Frontal cortex (tissue), 4 donors: Measurements from ENCODE around the gene DNAJC15. TPM values are rescaled to one million over a fixed set of nuclear protein-coding genes. Genes with fewer than 3 reads are reported as not detected.
A peak's percentile ranks its signal among the peaks of the same experiment; 100 is the strongest.
"Not testable (repeated sequence)": the region's sequence is repeated elsewhere in the genome, so short reads cannot be mapped to it uniquely, and the experiment has no call there.

Experiments
- DNase-seq, 2 donors: peaks; one replicate each; pipeline ENCODE4 v3.0.0; 2012; ENCODE audit warnings: low spot score in 2 of 2
- FAIRE-seq: peaks from 2 replicates; lab custom pipeline; 2012; peaks lifted over from hg19 to GRCh38; lab: Jason Lieb, UNC
- total RNA-seq: library from RNA; depleted of rRNA; stranded (reverse); fragments of >200 nt; gene quantifications from one replicate; pipeline ENCODE4 v1.2.3, GENCODE V29; 2014
- donor health status: control.
- donor health status: control.
- donor health status: control.

DNAJC15 gene
- total RNA-seq = 26.1 TPM

DNA sequence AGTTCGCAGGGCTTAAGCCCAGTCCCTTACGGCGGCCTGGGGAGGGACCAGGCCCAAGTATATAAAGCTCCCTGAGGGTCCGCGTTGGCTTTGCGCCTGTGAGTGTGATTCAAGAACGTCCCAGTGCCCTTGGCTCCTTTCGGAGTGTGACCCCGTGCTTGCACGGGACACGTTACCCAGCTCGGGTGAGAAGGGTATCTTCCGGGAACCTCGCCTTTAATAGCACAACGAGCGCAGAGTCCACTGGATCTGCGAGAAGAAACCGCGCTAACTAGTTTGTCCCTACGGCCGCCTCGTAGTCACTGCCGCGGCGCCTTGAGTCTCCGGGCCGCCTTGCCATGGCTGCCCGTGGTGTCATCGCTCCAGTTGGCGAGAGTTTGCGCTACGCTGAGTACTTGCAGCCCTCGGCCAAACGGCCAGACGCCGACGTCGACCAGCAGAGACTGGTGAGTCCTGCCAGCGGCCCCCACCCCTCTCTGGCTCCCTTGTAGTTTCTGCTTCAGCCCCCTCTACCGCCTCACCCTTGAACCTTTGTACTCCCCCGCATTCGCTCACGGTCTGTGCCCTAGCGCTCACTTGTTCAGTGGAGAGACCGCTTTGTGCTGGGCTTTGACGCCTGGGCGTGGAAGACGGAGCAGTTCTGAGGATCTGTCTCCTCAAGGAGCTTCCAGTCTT lies at the start of gene DNAJC15:
Gene DNAJC15, plus strand, starts transcription at position 298 of the 675 bp plus-strand sequence. Its CDS starts 41 bp downstream, at position 339.
- no peak for FAIRE-seq
- peak; percentile 39 to 66 for DNase-seq

- no peak for FAIRE-seq
- DNase-seq = no peak
Measured at GRCh38 chr13:42976066-42976465, 47.3 kb upstream of the DNAJC15 start.

GRCh38 chr13:42977219-42977659 lies 46.1 kb upstream of the DNAJC15 start:
- no peak for FAIRE-seq
- no peak for DNase-seq

DNA sequence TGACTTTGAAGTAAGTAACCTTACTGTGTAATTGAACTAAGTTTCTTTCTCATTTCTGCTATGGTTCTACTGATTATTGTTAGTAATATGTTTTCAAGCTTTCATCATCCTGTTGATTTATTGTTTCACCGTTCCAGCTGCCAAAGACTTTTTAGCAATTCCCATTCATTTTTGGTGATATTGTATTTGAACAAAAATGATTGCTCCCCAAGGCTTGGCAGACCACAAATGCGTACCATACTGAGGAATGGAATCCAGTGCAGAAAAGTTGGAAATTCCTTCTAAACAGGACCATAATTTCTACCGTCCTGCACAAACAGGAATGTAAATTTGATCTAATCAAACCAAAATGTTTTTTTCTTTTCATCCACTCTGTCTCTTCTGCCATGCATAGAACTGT lies 42.1 kb upstream of the DNAJC15 start:
- DNase-seq (no peak), FAIRE-seq (no peak)

DNA sequence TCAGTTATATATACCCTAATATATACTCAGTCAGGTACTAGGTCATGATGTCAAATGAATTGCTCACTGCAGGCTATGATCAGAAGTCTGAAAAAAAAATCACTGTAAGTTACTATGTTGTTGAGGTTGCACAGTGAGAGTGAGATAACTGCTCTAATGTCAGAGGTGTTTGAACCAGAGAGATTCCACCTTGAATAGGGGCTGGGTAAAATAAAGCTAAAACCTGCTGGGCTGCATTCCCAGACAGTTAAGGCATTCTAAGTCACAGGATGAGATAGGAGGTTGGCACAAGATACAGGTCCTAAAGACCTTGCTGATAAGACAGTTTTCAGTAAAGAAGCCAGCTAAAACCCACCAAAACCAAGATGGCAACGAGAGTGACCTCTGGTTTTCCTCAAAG lies 41.5 kb upstream of the DNAJC15 start:
- FAIRE-seq (no peak), DNase-seq (no peak)

- DNase-seq = no peak
- no peak for FAIRE-seq
Measured at GRCh38 chr13:42984026-42984425, 39.4 kb upstream of the DNAJC15 start.

DNA sequence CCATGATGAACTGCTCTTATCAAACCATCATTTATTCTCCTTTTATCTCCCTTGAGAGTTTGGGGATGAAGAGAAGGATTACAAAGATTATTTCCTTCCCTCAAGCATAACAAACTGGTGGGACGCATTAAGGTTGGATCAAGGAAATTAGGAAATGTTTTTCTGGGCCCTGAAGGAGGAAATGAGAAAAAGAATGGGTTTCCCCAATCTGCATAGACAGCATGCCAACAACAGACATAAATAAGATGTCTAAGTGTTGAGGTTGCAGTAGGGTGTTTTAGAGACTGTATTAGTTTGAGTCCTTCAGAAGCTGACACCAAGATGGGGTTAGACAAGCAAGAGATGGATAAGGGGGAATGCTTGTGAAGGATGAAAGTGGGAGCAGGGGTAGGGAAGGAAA lies 38.7 kb upstream of the DNAJC15 start:
- no peak for FAIRE-seq
- no peak for DNase-seq

DNA sequence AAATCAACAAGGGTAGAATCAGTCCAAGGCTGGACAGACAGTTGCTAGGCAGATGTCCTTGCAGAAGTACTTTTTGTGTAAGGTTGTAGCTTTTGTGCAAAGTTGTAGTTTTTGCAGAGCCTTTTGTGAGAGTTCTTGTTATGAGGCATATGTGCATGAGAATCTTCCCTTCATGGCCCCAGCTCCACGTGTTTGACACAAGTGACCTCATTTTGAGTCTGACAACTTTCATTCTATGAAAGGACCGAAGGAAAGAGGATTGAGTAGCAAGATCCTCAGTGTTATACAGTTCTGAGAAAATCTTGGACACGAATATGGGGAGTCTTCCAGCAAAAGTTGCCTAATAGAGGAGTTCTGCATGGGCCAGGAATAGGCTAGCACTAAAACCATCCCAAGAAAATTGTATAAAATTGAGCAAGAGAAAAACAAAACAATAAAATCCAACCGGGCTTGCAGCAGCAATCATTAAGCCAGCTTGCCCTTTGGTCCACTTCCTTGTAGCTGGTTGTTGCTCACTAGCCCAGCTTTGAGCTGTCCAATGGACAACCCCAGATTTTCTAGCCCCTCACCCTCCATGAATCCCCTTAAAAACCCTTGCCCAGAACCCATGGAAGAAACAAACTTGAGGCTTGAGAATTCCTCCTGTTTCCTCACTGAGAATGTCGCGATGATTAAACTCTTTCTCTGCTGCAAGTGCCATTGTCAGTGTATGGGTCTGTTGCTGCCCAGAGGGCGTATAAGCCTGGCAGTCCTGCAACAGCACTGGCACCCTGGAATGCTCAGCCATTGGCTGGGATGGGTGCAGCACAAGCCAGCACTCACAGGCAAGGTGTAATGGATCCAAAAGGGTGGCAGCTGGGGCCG lies 37.8 kb upstream of the DNAJC15 start:
- DNase-seq = no peak
- no peak for FAIRE-seq

DNA sequence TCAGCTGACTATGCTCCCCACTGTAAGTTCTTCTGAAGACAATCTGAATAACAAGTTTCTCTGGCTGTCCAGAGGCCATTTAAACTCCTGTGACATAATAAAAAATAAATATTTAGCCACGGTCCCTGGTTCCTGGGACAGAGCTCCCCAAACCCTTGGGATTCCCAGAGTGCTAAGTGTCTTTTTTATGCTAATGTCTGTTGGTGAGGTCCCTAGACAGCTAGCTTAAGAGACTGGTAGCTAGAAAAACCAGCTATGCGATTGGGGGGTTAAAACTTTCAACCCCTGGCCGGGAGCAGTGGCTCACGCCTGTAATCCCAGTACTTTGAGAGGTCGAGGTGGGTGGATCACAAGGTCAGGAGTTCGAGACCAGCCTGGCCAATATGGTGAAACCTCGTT lies 37.2 kb upstream of the DNAJC15 start:
- DNase-seq = no peak
- FAIRE-seq = no peak

DNA sequence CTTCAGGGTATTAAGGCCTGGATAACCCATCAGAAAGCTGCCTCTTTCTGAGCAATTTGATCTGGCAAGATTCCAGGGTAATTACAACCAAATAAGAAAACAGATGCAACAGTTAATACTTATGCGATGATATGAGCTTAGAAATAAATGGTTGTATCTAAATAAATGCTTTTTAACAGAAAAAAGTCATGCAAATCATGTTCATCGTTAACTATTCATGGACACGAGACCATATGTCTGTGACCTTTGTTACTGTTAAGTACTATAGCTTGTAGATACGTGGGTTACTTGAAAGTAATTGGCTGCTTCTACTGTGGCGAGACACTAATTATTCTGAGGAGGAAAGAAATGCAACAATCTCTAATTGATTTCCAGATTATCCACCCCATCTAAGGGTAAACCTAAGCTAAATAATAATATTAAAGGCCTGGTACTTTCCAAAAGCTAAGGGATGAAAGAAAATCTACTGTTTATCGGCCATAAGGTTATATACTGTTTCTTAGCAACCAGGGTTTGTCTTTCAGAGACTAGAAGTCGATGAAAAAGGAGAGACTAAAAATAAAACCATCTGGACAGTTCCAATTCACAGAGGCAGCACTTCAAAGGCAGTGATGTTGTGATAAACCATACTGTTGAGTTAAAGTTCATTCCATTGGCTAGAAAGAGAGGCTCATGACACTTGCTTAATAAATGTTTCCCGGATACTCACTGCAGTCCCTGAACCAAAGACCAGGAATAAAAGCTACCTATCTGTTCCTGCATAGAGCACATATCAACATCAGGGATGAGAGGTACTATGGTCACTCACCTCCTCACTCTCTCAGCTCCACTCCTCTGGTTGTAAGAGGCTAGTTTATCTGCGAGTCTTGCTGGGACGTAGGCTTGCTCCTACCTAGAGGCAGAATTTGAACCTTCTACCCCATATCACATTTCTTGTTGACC lies 32.8 kb upstream of the DNAJC15 start:
- FAIRE-seq = no peak
- peak in 1 of 2 donors; percentile 39 for DNase-seq

DNA sequence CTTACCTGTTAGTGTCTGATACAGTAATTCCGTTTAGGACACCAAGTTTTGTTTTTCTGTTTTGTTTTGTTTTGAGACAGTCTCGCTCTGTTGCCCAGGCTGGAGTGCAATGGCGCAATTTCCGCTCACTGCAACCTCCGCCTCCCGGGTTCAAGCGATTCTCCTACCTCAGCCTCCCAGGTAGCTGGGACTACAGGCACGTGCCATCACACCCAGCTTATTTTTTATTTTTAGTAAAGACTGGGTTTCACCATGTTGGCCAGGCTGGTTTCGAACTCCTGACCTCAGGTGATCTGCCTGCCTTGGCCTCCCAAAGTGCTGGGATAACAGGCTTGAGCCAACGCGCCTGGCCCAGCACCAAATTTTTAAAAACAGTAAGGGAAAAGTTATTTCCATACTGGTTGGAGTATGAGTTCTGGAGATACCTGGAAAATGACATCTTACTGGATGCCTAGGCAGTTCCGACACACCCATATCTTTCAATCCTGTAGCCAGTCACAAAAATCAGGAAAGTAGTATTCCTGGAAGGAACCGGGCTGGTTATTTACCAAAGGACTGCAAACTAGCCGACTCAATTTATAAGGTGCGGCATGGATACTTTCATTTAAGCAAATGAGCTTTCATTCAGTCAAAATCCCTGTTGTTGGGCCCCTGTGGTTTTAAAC lies 32.0 kb upstream of the DNAJC15 start:
- DNase-seq, FAIRE-seq: not testable (repeated sequence)

- FAIRE-seq = no peak
- DNase-seq = peak in 1 of 2 donors; percentile 49
Measured at GRCh38 chr13:42991898-42992763, 31.3 kb upstream of the DNAJC15 start, which contains the start of gene EPSTI1. EPSTI1 (minus strand) TSS chr13:42992241; CDS start chr13:42992165, 76 bp downstream.

DNA sequence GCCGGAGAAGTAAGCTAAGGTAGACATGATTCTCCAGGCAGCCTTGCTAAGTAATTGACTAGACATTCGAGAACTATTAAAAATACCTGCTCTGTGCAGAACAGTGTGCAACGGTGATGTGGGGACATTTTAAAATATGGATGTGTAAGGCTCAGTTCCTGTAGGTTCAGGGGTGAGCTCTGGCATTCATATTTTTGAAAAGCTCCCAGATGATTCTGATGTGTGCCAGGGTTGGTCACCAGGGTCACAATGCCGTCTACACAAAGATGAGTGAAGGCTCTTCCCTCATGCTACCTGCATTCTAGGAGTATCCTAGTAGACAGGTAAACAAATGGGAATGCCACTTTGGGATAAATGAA lies 30.6 kb upstream of the DNAJC15 start:
- FAIRE-seq = no peak
- no peak for DNase-seq

GRCh38 chr13:42994878-42995277 lies 28.5 kb upstream of the DNAJC15 start:
- FAIRE-seq (no peak), DNase-seq (no peak)

GRCh38 chr13:42996584-42996983 lies 26.8 kb upstream of the DNAJC15 start:
- DNase-seq (no peak), FAIRE-seq (no peak)

GRCh38 chr13:42997381-42997780 lies 26.0 kb upstream of the DNAJC15 start:
- no peak for DNase-seq
- no peak for FAIRE-seq

- DNase-seq (no peak), FAIRE-seq (no peak)
Measured at GRCh38 chr13:42999491-42999890, 23.9 kb upstream of the DNAJC15 start.

DNA sequence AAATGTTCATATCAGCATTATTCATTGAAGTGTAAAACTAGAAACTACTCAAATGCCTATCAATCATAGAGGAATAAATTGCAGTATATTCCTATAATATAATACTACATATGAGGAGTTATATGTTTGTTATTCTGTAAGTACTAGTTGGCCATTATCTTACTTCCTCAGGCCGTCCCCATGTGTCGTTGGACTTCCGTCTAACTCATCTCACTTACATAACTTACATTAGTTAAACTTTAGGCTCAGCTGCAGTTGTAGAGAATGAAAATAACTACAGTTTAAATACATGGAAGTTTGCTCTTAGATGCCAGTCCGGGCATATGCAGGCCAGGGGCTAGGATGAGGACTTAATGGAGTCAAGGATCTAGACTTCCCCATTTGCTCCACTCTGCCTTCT lies 22.7 kb upstream of the DNAJC15 start:
- no peak for DNase-seq
- no peak for FAIRE-seq

DNA sequence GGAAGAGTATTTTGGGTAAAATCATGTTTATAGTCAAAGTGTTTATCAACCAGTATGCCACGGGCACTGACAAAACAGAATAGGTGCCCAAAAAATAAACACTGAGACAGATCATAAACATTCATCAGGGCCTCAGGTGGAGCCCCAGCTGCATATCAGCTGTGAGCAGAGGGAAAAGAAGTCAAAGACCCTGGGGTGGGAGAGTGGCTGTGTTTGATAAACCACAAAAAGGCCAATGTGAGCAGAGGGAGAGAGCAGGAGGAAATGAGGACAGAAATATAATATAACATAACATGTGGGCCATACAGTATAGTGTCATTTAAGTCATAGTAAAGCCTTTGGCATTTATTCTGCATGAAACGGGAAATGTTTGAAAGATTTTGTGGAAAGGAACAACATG lies 21.4 kb upstream of the DNAJC15 start:
- DNase-seq (no peak), FAIRE-seq (no peak)
